Lower leg skin (tissue), 4 donors: ENCODE data around the gene C19orf47. TPM values are rescaled to one million over a fixed set of nuclear protein-coding genes. Genes with fewer than 3 reads are reported as not detected.

Experiments
- DNase-seq, 2 donors: peaks; one replicate each; pipeline ENCODE4 v3.0.0-alpha.2; 2019; ENCODE audit warnings: low spot score in 2 of 2
- H3K4me3 ChIP-seq: fragments of 200-600 bp; sonication (generic); 2 replicates; pipeline ENCODE4 v1.5.1; 2017; ENCODE audit warnings: mild to moderate bottlenecking, low read depth; ENCODE audit not compliant: poor library complexity, severe bottlenecking
- CTCF ChIP-seq, 3 donors: fragments of 450-650 bp; IDR thresholded peaks; one replicate each; pipeline ENCODE4 v1.5.1; 2016; ENCODE audit warnings: antibody characterized with exemption in 3 of 3, mild to moderate bottlenecking in 3 of 3, moderate library complexity in 2 of 3
- POLR2A ChIP-seq, 2 donors: fragments of 450-650 bp; IDR thresholded peaks; one replicate each; pipeline ENCODE4 v1.6.1; 2016 to 2017; ENCODE audit warnings: antibody characterized with exemption in 2 of 2, mild to moderate bottlenecking in 1 of 2, moderate library complexity in 1 of 2
- WGBS, 2 donors: methylation state at CpG; one replicate each; pipeline ENCODE4 v1.1.5; 2018; 5-methylcytosine and 5-hydroxymethylcytosine counted together
- intact Hi-C: fragments of 100-400 bp; cut with DNase I; formaldehyde crosslinking; loops from one replicate; pipeline ENCODE4 v1.15.0; 2023; ENCODE audit warnings: low total_unique reads
- total RNA-seq, 4 donors: library from RNA; depleted of rRNA; stranded (reverse); fragments of >200 nt; gene quantifications; one replicate each; pipeline ENCODE4 v1.1.0, GENCODE V29; 2016

The C19orf47 gene
- total RNA-seq, 4 donors from 2014 or later: 10.5 to 29.5 (median 13.1) TPM

- intact Hi-C loops: no loop called here
- no peak for TF ChIP-seq POLR2A (IDR thresholded peaks at IDR 0.05)
- TF ChIP-seq CTCF (IDR thresholded peaks at IDR 0.05): no peak
- no peak for DNase-seq
- 80% methylated on average over 8 of the region's 8 CpGs for WGBS, 2 donors
- H3K4me3 ChIP-seq: no peak overlapping the region
These were observed 61.2 kb downstream of the C19orf47 start for GRCh38 chr19:40286971-40287421.

GRCh38 chr19:40286235-40286970, 61.8 kb downstream of the C19orf47 start:
- TF ChIP-seq POLR2A (IDR thresholded peaks at IDR 0.05) (no peak), CTCF (IDR thresholded peaks at IDR 0.05) (no peak)
- intact Hi-C loops: no loop called here
- DNase-seq: no peak
- no peak overlapping the region for H3K4me3 ChIP-seq
- WGBS, 2 donors: 58 to 64% methylated on average over 16 of the region's 16 CpGs

- no peak for TF ChIP-seq CTCF (IDR thresholded peaks at IDR 0.05)
- no peak for TF ChIP-seq POLR2A (IDR thresholded peaks at IDR 0.05)
- peak overlapping the region; percentile 3 for H3K4me3 ChIP-seq
- 12 to 15% methylated on average over 39 to 40 of the region's 42 CpGs for WGBS, 2 donors
- intact Hi-C loops: no loop called here
- peak; percentile 99 to 100 for DNase-seq
These were observed 62.6 kb downstream of the C19orf47 start for GRCh38 chr19:40285353-40286234.

- intact Hi-C loops: no loop called here
- WGBS, 2 donors: 1 to 2% methylated on average over 28 to 62 of the region's 84 CpGs
- H3K4me3 ChIP-seq: peak within 1 kb of the TSS; percentile 77
- no peak for TF ChIP-seq POLR2A (IDR thresholded peaks at IDR 0.05)
- TF ChIP-seq CTCF (IDR thresholded peaks at IDR 0.05): no peak
- DNase-seq: no peak
These were observed 63.5 kb downstream of the C19orf47 start, which contains the start of gene AKT2 for GRCh38 chr19:40284501-40285352. AKT2 (minus strand) TSS chr19:40285345; CDS start chr19:40265267, 20,078 bp downstream.

GRCh38 chr19:40284251-40284500, 64.0 kb downstream of the C19orf47 start:
- no peak for DNase-seq
- H3K4me3 ChIP-seq: peak overlapping the region; percentile 77
- intact Hi-C loops: no loop called here
- TF ChIP-seq POLR2A (IDR thresholded peaks at IDR 0.05) (no peak), CTCF (IDR thresholded peaks at IDR 0.05) (no peak)
- 1 to 7% methylated on average over 4 of the region's 4 CpGs for whole genome bisulfite sequencing, 2 donors
